ENCODE measurements around the gene PUSL1.
A peak's percentile ranks its signal among the peaks of the same experiment; 100 is the strongest.

Gene PUSL1

DNA sequence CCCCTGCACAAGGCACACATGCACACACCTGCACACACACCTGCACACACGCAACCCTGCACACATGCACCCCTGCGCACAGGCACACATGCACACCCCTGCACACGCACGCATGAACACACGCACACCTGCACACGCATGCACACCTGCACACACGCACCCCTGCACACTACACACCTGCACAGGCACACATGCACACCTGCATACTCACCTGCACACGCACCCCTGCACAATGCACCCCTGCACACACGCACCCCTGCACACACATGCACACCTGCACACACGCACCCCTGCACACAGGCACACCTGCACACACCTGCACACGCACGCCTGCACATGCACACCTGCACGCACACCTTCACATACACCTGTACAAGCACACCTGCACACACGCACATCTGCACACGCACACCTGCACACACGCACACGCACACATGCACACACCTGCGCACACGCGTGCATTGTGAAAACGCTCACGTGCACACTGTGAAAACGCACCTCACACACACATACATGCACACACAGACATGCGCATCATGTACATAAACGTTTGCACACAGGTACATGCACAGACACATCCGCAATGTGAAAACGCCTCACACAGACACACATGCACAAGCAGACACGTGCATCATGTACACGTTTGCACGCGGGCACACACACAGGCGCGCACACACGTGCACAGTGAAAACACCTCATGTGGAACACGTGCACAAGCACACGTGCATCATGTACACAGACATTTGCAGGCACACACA lies 32.6 kb downstream of the PUSL1 start:
- no peak for DNase-seq (ENCODE audit: low spot score)

DNA sequence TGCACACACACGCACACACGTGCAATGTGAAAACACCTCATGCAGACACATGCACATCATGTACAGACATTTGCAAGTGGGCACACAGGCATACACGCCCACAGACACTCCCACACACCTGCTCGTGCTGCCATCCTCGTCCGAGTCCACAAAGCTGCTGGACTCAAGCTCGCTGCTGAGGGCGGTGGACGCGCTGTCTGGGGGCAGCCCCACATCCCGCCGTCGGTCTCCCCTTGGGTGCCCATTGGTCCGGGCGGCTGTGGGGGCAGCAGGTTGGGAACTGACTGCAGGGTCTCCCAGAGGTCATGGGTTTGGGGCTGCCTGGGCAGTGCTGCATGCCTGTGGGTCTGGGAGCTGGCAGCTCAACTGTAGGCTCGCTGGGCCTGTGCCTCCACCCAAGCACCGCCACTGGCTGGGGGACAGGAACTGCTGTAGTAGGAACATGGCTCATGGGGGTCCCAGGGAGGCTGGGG lies 33.2 kb downstream of the PUSL1 start:
- DNase-seq (ENCODE audit: low spot score) = no peak

DNA sequence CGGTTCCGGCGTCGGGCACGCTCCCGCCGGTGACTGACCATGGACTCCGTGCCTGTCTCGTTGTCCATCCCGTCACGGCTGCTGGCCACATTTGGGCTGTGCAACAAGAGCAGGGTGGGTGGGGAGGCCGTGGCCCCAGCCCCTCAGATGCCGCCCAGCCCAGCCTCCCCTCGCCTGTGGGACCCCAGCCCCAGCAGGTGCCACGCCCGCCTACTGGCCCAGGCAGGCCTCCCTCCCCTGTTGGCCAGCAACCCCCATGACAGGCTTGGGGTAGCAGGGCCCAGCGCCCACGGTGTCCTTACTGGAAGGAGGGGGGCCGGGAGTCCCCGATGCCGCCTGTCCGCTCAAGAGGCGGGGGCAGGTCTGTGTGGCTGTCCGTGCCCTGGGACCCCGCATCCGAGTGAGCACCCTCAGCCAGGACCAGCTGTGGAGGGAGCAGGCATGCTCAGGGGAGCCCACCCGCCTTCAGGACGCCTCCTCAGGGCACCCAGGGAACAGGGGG lies 33.7 kb downstream of the PUSL1 start:
- DNase-seq (ENCODE audit: low spot score) = no peak

DNA sequence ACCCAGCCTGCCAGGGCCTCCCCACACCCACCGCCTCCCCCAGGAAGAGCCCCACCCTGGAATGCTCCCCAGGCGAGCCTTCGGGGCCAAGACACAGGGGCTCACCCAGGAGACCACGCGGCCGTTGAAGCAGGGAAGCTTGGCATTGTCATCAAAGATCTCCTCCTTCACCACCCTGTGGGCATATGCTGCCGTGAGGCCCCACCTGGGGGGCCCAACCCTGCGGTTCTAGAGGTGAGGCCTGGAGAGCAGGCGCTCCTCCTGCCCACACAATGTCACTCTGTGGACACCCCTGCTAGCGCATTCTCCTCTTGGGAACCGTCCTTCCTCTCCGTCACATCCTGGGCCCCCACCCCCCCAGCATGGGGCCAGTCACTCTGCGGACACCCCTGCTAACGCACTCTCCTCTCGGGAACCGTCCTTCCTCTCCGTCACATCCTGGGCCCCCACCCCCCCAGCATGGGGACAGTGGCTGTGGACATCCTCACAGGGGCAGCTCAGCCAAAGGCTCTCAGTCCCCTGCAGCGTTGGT lies 34.3 kb downstream of the PUSL1 start:
- DNase-seq (ENCODE audit: low spot score) = no peak

DNA sequence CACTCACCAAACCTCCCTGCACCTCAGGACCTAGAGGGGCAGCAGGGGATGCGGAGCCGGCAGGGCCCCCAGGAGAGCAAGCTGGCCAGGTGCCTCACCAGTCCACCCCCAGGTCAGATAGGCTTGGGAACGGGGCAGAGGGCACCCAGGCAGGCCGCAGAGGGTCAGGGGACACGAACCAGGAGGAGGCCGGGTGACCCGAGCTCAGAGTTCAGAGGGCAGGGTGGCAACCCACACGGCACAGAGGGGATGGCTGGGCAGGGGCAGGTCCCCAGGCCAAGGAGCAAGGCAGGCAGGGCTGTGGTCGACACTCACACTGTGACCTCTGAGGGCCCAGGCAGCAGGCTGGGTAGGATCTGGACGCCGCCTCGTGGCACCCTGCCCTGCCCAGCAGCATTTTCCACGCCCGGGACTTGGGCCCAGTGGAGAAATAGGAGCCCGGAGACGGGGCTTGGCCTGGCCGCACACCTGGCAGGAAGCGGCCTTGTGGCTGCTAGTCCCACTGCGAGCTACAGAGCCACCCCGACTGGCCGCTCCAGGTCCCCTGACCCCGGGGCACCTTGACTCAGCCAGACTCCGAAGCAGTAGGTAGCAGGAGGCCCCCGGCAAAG lies 35.5 kb downstream of the PUSL1 start:
- no peak for DNase-seq (ENCODE audit: low spot score)

DNA sequence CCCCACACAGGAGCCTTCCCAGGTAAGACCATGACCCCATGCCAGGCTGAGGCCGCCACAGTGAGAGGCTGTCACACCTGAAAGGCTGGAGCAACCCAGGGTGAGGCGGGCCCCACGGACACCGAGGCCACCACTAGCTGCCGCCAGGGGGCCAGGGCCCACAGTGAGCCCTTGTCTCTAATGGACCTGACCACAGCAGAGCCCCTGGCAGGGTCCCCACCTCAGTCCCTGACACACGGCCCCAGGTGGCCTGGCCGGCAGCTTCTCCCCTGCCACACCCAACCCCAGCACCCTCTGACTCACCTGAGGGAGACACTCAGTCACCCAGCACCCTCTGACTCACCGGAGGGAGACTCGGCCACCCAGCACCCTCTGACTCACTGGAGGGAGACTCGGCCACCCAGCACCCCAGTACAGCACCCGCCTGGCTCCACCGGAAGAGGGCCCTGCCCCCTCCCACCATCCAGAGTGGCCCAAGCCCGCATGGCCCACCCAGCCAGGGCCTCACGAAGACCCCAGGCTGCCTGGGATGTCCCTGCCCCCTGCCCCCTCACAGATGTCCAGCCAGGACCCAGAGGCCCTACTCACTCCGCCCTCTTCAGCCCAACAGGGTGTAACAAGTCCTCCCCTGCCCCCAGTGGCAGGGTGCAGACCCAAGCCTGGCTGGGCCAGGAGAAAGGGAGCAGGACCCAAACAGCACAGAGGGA lies 36.4 kb downstream of the PUSL1 start:
- DNase-seq (ENCODE audit: low spot score) = peak; percentile 35

DNA sequence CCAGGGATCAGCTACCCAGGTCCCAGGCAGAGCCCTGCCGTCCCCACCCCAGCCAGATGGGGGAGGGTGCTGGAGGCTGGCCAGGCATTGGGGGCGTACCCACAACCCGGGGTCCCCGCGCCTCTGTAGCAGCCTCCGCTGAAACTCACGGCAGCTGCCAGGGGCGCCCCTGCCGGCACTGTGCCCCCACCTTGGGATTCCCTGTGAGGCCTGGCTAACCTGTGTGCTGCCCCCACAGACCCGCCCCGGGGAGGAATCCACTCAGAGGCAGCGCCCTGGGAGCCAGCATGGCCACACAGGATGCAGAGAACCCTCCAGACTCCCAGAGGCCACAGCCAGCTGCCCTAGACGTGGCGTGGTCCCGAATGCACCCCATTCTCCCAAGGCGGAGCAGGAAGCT lies 37.0 kb downstream of the PUSL1 start:
- no peak for DNase-seq (ENCODE audit: low spot score)

DNA sequence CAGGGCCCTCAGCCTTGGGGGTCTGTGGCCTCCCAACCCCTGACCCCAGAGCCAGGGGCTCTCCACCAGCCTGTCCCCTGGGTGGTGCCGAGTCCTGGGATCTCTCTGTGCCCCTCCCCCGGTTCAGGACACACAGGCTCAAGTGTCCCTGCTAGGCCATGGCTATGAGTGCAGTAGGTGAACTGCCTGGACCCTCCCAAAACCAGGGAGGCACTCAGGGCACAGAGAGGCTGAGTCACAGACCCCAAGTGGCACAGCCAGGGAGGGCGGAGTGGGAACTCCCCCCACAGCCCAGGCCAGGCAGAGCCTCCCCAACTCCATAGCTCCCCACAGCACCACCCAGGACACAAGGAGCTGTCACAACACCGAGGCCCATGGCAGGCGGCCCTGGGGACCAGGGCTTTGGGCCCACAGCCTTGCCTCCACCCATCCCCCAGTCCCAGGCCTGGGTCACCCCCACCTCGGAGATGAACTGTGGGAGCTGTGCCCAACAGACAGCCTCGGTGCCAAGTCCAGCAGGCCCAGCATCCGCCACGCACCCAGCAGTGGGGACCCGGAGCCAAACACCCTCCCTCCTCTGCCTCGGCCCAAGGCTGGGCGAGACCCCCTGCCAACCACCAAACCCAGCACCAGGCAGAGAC lies 37.6 kb downstream of the PUSL1 start:
- no peak for DNase-seq (ENCODE audit: low spot score)

DNA sequence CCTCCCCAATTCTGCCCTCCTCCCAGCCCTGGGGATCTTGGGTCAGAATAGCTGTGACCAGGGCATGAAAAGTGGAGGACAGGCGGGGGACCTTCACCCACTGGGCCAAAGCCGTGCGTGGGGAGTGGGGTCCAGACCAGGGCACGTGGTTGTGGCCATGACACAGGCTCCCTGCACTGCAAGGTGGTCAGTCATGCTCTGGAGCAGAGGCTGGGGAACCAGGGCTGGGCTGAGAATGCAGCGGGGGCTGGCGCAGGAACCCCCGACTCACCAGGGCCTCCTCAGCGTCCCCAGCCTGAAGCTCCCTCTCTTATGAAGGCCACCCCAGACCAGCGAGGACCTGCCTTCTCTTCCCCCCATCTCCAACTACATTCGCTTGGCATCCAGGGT lies 38.1 kb downstream of the PUSL1 start:
- DNase-seq (ENCODE audit: low spot score) = no peak

DNA sequence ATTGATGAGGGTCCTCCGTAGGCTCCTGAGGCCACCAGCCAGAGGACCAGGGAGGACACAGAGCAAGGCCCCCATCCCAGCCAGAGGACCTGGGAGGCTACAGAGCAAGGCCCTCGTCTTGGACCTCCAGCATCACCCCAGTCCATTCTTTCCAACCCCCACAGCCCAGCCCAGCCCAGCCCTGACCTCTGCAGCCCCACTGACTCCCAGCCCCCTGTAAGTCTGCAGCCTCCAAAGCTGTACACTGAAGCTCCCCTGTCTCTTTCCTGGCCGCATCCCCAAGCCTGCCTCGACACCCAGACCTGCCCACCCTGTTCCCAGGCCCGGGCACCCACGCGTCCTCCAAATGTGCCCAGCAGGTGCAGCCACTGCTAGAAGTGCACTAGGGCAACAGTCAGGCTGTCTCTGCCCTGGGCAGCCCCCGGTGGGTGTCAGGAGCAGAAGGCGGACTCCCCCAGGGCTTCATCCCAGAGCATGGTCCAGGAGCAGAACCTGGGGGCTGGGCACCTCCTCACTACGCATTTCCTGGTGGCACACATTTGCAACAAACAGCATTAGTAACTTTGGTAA lies 38.7 kb downstream of the PUSL1 start:
- no peak for DNase-seq (ENCODE audit: low spot score)

DNA sequence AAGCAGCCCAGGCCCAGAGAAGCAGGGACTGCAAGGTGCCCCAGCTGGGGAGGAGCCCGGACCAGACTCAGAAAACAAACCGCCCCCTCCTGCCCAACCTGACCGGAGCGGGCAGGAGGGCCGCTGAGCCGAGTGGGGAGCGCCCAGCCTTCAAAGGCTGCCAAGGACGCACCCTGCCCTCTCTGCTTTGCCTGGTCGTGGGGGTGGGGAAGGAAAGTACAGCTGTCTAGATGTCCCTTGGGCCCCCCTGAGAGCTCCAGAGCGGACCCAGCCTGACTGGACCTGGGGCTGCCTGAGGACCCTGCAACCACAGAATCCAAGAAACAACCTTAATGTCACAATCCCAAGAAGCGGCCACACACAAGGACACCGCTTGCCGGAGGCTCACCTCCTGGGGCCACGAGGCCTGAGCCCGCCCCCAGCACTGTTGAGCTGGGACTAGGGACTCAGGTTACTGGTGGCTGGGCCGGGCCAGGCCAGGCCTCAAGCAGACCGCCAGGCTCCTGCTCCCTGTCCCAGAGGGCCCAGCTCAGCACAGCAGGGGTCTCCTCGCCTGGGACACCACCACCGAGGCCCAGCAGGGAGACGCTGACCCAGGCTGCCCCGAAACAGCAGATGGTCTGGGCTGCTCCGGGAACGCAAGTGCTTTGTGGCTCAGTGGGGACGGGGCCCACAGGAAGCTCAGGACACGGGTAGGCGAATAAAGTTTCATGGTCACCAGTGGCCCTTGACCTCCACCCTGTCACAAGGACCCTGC lies 39.4 kb downstream of the PUSL1 start:
- DNase-seq (ENCODE audit: low spot score) = no peak

DNA sequence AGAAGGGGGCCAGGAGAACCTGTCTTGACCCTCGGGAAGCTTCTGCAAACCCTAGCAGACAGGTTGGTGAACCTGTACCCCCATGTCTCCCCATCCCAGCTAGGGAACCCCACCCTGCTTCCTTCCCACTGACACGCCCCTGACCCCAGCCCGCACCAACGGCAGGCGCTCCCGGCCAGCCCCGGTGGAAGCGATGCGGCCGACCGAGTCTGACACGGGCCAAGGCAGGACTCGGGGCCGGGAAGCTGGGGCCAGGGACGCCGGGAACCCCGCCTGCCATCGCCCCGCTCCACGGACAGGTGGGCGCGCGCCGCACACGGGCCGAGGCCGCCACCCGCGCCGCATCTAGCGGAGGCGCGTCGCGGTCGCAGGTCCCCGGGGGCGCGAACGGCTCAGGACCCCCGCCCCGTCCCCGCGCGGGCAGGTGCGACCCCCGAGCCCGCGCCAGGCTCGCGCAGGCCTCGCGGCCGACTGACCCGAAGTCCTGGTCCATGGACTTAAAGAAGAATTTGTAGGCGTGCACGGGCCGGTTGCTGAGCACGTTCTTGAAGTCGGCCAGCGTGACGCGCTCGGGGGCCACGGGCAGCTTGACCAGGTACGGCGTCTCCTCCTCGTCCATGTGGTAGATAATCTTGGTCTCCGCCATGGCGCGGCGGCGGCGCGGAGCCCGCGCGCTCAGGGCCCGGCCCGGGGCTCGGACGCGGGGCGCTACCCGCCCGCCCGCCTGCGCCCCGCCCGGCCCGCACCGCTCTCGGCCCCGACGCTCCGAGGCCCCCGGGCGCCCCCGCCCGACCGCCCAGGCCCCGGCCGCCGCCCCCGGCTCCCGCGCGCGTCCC lies 40.2 kb downstream of the PUSL1 start:
- DNase-seq (ENCODE audit: low spot score) = no peak

DNA sequence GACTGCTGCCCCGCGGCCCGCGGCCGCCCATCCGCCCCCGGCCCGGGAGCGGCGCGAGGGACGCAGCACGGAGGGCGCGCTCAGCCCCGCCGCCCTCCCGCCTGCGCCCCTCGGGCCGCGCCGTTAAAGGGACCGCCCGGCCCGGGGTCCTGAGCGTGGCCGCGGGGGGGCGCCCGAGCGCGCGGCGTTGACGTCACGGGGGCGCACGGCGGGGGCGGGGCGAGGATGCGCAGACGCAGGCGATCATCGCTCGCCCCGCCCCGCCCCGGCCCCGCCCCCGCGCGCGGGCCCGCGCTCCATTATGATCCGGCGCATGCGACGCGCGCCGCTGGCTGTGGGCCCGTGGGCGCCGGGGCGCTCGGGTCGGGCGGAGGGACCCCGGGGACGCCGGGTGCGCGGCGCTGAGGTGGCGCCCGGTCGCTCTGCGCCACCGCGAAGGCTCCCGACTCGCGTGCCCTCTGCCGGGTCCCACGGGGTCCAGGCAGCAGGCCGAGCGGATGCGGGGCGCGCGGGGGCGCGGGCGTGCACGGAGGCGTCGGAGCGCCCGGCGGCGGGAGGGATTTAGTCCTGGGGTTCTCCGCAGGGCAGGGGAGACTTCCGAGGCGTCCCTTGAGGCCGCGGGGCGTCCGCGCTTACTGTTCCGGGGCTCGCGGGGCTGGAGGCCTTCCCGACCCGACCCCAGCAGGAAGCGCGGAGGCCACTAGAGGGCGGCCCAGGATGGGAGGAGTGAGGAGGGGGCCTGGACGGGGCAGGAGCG lies 41.0 kb downstream of the PUSL1 start, which contains the start of gene DVL1:
Gene DVL1, minus strand, starts transcription at position 163 of the 757 bp plus-strand sequence. CDS start 353 bp downstream, outside the sequence.
- DNase-seq (ENCODE audit: low spot score) = peak; percentile 80

DNA sequence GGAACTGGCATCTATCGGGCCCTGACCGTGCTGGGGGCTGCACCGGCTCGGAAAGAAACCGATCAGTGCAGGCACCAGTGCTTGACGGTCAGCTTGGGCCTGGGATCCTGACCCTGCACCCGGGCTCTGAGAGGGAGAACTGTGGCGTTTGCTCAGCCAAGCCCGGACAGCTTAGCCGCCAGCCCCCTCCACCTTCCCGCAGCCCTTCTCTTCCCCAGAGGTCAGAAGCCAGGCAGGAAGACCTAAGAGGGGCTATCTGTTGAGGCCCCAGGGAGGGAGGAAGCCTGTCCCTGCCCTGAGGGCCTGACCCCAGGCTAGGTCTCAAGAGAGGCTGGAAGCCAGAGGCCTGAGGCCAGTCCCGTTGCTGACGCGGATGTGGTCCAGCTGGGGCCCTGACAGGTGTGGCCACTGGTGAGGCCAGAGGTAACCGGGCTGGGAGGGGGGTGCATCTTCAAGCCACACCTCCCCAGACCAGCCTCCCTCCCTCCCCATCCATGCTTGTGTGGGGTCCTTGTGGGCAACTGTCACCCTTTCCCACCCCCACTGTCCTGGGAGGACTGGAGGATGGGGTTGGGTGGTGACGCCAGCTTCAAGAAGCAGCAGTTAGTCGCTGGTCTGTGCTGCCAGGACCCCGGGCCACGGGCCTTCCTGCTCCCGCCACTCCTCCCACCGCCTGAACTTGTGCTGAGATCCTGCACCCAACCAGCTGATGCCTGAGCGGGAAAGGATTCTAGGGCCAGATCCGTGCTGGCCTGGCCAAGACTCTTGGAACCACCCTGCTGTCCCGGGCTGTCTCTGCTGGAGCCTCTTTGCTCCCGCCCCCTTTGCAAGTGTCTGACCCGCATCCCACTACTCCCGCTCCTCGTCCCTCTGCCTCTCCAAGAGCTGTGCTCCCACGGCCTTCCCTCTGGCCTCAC lies 43.4 kb downstream of the PUSL1 start:
- DNase-seq (ENCODE audit: low spot score) = no peak

DNA sequence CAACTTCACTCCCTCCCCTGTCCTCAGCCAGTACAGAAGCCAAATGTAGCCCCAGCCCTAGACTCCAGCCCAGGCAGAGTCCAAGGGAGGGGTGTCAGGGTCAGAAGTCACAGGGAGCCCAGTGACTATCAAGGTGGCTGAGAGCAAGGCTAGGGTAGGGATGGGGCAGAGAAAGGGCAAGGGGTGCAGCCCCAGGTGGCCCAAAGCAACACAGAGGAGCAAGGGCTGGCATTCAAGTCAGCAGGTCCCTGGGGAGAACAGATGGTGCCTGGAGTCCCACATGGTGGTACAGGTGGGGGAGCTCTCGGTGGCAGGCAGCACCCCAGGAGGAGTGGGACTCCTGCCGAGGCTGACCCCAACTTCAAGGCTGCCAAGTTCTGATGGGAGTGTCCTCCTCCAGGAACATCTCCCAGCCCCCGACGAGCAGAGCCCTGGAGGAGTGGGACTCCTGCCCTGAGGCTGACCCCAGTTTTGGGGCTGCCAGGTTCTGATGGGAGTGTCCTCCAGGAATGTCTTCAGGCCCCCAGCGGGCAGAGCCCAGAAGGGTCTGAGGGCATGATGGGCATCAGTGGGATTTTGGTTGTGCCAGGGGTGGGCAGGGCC lies 44.5 kb downstream of the PUSL1 start:
- DNase-seq (ENCODE audit: low spot score) = no peak

DNA sequence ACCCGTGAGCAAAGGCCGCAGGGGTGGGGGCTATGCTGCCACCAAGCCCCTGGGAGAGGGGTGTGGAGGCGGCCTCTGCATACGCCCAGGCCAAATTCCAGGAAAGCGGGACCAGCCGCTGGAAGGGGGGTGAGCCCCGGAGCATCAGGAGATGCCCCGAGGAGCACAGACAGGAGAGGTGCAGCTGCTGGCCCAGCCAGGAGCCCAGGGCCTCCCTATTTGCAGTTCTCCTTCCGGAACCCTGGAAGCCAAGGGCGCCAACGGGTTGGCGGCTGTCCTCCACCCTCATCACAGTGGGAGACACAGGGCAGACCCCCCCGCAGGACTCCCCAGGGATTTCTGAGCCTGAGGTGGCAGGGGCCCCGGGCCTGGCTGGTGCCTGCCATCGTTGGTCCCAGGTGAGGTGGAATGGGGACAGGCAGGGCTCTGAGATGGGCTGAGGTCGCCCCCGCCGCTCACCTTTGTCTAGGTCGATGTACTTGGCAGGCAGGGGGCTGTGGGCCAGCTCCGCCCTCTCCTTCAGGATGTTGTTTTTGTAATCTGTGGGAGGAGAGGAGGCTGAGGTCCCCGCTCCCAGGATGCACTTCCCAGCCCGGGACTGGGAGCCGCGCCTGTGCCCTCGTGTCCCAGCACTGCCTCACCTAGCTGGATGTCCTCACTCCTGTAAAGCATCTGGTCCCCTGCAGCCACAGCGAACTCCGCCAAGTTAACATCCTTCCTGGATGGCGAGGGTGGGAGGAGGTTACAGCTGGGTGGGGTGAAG lies 45.2 kb downstream of the PUSL1 start:
- no peak for DNase-seq (ENCODE audit: low spot score)

Data from hematopoietic multipotent progenitor cell treated with erythropoietin and hydrocortisone succinate and interleukin-3 and kit ligand, for 17 days (in vitro differentiated cells).